ENCODE measurements around the gene PITX3. TPM values are rescaled to one million over a fixed set of nuclear protein-coding genes. Genes with fewer than 3 reads are reported as not detected.

The PITX3 gene
- total RNA-seq, 4 donors from 2014 or later: not detected

- TF ChIP-seq CTCF (IDR thresholded peaks at IDR 0.05; ENCODE audit: low read depth): no peak
Measured at GRCh38 chr10:102284531-102284930, 43.2 kb upstream of the PITX3 start.

GRCh38 chr10:102283890-102284289, 42.6 kb upstream of the PITX3 start:
- TF ChIP-seq CTCF (IDR thresholded peaks at IDR 0.05; ENCODE audit: low read depth): no peak

- no peak for TF ChIP-seq CTCF (IDR thresholded peaks at IDR 0.05; ENCODE audit: low read depth)
Measured at GRCh38 chr10:102283488-102283887, 42.2 kb upstream of the PITX3 start.

- no peak for TF ChIP-seq CTCF (IDR thresholded peaks at IDR 0.05; ENCODE audit: low read depth)
Measured at GRCh38 chr10:102281102-102281487, 39.8 kb upstream of the PITX3 start.

- TF ChIP-seq CTCF (IDR thresholded peaks at IDR 0.05; ENCODE audit: low read depth): no peak
Measured at GRCh38 chr10:102280397-102281101, 39.2 kb upstream of the PITX3 start.

- no peak for TF ChIP-seq CTCF (IDR thresholded peaks at IDR 0.05; ENCODE audit: low read depth)
Measured at GRCh38 chr10:102279104-102279503, 37.8 kb upstream of the PITX3 start.

GRCh38 chr10:102275343-102275742, 34.0 kb upstream of the PITX3 start:
- no peak for TF ChIP-seq CTCF (IDR thresholded peaks at IDR 0.05; ENCODE audit: low read depth)
